Hypothalamus (tissue), 51 donors: ENCODE measurements around the gene FBXO41.
"Not testable (repeated sequence)": the region's sequence is repeated elsewhere in the genome, so short reads cannot be mapped to it uniquely, and the experiment has no call there.

Experiments
- DNase-seq, 51 donors: peaks; one replicate each; lab custom pipeline; 2025; lab: John Stamatoyannopoulos, UW

The FBXO41 gene

DNA sequence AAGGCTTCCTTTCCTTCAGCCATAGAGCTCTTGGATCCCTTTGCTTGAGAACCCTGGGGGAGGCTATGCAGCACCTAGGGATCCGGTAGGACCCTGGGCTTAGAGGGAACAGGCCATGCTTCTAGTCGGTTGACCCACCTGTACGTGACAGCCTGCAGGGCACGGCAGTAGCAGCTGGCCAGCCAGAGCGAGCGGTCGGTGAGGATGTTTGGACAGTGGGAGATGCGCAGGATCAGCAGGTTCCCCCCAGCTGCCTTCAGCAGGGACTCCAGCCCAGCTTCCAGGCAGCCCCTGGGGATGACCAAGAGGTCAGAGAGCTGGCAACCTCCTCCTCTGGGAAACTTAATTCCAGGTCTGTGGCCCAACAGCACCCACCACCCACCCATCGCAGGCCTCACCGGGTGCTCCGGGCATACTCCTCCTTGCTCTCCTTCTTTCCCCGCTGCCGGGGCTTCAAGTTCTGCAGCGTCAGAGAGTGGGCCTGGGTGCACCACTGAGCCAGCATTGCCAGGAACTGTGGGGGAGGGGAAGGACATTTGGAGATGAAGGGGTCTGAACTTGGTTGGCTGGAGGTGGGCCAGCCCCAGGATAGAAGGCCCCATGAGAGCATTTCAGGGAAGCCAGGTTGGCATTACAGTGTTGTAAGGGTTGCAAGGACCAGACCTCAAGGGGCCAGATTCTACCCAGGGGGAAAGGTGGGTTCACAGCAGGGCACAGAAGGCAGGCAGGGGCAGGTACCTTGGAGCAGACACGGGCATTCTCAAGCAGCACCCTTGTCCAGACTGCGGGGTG is 20.5 kb downstream of the FBXO41 start:
- DNase-seq, result no peak

DNA sequence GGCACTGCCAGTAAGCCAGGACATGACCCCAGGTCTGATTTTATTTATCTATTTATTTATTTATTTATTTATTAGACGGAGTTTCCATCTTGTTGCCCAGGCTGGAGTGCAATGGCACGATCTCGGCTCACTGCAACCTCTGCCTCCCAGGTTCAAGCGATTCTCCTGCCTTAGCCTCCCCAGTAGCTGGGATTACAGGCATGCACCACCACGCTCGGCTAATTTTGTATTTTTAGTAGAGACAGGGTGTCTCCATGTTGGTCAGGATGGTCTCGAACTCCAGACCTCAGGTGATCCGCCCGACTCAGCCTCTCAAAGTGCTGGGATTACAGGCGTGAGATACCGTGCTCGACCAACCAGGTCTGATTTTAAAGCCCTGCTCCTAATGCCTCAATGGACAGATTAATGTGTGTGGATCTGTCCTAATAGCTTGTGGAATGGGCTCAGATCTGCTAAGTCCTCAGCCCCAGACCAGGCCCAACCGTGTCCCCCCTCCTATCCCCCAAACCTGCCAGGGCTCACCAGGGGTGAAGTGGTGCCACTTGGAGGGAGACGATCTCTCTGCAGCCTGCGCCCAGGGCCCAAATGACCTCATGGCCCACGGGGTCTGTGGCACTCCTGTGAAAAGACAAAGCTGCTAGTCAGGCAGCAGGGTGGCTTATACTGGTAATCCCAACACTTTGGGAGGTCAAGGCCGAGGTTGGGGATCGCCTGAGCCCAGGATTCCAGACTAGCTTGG is 21.4 kb downstream of the FBXO41 start:
- DNase-seq, result not testable (repeated sequence)

DNA sequence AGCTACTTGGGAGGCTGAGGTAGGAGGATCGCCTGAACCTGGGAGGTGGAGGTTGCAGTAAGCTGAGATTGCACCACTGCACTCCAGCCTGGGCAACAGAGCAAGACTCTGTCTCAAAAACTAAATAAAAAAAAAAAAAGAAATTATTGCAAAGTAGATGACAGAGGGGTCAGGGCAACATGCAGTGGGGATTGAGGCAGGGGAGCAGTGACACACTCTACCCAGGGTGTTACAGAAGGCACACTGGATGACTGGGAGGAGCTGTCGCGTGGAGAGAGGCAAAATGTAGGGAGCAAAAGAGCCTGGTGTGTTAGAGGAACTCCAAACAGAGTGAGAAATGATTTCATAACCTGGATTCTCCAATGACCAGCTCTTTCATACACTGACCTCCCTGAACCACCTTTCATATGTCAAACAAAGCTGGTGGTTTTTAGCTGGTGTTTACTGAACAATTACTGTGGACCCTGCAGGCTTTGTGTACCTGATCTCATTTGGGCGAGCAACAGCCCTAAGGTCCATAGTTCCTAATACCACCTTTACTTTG is 22.1 kb downstream of the FBXO41 start:
- no peak for DNase-seq

DNA sequence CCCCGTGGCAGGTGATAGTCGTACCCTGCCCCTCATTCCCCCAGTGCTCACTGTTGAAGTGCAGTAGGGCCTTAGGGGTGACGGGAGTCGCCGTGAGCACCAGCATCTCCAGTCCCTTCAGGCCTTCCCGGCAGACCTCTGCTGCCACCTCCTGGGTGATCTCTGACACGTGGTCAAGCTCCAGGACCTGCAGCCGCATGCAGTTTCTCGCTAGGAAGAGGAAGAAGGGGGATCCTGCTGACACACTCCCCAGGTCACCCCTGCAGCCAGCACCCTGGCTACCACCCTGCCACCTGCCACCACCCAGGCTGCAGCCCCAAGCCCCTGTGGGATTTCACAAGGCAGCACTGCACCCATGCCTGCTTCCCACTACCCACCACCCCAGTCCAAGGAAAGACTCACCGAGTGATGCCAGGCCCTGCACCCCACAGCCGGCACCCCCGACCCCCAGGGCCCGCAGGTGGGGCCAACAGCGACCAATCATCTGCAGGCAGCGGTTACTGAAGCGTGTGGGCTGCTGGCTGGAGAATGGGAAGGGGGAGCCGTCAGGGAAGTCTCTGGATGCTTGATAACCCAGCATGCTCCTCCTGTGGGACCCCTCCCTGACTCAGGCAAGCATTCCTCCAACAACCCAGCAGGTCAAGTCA is 23.8 kb downstream of the FBXO41 start:
- peak in 13 of 51 donors; percentile 5 to 64 (median 31) for DNase-seq

DNA sequence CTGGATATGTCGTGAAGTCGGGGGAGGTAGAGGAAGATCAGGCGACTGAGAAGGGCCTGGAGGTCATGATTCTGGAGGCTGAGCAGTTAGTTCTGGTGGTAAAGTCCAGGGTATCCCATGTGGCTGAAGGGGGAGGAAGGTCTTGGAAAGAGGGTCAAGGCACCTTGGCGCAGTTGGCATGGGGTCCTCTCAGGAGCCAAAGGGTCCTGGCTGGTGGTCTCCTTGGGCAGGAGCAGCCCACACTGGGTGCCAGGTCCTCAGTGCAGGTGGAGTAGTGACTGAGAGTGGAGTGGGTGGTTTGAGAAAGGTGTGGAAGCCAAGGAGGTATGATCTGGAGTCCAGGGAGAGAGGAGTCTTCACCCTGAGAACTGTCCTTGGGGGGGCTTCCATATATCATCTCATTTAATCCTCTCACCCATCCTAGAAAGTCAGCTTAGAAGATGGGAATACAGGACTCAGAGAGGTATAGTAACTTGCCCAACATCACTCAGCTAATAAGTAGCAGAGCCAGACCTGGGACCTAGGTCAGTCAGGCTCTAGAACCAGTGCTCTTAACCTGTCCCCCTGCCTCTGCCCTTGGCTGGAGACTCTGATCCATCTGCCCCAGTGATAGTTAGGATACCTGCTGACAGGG is 24.5 kb downstream of the FBXO41 start:
- DNase-seq, result no peak

DNA sequence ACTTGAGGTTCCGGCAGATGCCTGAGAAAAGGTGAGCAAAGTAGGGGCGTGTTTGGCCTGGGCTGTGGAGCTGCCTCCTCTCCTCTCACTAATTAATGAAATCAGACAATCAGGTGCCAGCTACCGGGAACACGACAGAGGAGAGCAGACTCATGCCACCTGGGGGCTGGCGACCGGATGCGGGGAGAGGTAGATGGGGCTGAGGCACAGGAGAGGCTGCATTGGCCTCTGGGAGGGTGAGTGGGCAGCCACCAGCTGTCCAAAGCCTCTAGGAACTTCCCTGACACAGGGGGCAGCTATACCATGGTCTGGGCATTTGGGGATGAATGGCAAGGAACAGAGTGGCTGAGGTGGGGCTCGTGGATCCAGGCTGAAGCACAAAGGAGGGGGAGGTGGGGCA is 25.0 kb downstream of the FBXO41 start:
- DNase-seq, result no peak

DNA sequence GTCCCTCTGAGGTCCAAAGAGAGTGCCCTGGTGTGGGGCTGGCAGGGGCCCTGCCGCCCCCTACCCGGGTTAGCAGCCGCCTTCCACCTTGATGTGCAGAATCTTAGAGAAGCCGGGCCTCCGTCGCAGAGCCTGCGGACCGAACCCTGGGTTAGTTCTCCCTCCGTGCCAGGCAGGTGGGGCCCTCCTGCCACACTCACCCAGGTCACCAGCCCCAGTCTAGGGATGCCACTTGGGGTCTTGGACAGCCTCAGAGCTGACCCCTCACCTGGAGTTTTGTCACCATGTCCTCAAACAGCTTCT is 25.4 kb downstream of the FBXO41 start:
- no peak for DNase-seq

DNA sequence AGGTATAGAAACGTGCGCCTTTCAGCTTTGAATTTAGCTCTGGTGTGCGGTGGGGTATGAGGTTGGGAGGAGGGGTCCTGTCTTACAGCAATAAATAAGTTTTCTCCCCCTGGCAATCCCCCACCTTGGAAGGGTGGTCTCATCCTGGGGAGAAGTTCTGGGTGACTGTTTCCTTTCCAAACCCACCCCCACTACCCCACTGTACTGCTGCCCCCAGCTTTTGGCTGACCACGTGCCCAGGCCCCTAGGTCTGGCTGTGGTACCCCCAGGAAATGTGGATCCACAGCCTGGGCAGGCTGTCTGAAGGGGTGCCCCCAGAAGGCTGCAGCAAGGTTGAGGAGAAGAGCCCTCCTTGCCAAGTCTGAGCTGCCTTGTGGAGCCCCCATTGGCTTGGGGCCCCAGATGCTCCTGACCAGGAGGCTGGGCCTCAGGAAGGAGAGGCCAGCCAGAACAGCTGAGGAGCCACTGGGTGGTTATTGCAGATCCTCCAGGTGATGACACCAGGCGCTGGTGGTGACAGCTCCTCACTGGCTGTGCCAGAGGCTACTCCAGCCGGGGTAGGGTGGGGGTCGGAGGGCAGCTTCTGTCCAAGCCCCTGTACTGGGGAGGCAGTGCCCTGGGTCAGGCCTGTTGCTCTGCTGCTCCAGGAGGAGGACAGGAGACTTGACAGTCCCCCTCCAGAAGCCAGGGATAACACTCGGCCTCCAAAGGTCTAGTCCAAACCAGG is 25.9 kb downstream of the FBXO41 start:
- DNase-seq, result no peak

DNA sequence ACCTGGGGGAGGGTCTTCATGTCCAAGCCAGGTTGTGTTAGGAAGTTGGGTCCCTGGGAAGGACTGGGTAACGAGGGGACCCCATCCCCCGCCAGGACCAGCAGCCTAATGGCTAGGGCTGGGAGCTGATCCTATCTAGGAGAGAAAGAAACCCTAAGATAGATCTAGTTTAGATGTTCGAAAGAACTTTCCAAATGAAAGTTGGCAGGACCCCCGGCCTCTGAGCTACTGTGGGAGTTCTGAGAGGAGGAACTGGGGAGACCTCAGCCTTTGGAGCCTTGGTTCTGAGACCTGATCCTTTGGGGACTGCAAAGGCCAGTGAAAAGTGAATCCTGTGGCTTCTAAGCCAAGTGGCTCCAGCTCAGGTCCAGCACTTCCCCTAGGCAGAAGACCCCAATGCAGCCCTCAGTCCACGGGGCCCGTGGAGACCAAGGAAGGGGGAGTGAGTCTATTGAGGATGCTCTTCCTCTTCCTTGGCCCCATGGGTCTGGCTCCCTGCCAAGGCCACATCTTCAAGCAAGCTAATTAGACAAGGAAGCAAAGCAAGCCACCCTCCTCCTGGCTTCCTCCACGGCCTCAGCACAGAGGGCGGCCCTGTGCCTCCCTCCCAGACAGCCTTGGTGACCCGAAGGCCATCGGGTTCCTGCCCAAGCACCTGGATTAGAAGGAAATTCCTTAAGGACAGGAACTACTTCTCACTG is 26.7 kb downstream of the FBXO41 start:
- no peak for DNase-seq

DNA sequence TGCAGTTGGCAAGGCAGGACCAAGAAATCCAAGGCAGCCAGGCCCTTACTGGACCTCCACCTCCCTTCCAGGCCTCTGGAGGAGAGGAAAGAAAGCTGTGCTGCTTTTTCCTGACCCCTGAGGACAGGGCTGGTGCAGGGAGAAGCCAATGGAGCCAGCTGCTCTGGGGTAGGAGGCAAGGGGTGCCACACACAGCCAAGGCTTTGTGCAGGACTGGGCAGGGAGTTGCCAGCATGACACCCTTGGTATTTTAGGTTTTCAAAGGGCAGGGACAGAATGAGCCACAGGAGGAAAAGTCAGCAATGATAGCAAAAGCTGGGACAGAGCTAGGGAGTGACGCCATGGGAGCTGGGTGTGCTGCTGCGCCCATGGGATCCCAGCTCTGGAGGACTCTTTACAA is 27.3 kb downstream of the FBXO41 start:
- no peak for DNase-seq

DNA sequence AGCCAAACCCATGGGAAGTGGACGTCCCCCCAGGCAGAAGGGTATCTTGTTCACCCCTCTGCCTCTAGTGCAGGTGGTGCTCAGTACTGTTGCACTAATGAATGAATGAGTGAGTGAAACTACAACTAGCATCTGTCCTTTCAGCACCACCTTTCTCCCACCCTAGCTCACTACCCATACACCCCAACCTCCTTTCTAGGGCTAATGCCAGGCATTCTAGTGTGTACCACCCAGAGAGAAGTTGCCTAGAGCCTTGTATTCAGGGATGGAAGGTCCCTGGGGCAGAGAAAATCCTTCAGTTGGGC is 27.7 kb downstream of the FBXO41 start:
- DNase-seq, result no peak

DNA sequence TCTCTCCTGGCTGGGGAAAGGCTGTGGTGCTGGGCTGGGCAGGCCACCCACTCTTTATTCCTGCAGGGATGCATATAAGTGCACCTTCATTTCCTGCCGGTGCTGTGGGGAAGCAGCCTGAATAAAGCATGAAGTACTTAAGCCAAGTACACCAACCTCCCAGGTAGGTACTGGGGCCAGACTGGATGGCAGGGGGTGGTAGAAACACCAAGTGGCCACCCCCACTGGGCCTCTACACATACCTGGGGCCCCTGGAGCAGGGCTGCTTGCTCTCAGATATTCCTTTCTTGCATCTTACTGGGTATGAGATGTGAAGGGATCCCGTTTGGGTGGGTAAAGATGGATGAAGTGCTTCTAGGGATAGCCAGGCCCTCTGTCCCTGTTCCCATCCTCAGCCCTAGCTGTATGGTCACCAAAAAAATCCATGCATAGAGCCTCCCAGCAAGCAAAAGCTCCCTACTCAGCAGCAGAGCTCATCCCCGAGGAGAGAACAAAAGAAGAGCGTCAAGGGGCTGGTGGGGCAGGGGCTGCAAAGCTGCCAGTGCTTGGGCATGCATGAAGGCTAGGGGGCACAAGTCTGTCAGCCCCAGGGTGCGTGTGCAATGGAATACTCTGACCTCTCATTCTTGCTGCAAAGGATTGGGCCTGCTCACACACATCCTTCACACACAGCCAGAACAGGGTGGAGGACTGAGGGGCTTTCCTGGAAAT is 28.2 kb downstream of the FBXO41 start:
- DNase-seq, result no peak

DNA sequence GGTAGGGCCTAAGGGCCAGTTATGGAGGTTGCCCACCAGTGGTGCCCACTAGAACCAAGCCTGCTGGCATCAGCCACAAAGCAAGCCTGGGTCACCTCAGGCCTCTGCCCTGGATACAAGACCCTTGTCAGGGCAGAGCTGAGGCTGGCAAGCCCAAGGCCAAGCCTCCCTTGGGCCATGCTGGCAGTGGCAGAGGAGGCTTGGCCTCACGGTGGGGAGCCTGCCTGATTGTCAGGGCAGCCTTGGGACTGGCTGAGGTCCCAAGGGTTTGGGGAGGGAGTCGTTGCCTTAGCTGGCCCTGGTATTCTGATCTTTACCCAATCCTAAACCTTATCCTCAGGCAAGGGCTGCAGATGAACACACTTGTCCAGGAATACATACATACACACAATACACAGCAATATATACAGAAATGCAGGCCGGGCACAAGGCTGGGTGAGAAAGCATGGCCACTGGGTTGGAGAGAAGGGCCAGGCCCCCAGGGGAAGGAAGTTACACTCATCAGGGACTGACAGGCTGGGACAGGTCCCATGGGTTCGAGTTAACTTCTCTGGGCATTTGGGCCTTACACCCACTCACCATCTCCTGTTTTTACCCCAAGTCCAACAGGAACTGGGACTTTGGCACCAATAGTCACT is 29.2 kb downstream of the FBXO41 start:
- no peak for DNase-seq

DNA sequence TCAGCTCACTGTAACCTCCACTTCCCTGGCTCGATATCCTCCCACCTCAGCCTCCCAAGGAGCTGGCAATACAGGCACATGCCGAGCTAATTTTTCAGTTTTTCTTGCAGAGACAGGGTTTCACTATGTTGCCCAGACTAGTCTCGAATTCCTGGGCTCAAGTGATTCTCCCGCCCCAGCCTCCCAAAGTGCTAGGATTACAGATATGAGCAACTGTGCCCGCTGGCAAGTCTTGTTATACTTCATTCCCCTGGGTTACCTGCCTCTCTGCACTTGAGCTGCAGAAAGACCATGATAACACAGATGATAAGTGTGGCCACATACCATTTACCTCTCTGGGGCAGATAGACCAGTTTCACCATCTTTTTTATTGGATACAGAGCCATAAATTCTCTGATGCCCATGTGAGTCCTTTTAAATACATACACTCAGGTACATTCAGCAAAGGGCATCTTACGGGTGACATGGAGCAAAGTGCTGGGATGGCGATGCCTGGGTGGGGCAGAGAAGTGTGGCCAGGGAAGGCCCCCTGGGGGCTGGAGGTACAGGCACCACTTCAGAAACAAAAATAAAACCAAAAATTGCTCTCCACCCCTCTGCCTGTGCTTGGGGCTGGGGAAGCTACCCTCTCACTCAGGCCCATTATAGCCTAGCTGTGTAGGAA is 29.8 kb downstream of the FBXO41 start:
- no peak for DNase-seq

DNA sequence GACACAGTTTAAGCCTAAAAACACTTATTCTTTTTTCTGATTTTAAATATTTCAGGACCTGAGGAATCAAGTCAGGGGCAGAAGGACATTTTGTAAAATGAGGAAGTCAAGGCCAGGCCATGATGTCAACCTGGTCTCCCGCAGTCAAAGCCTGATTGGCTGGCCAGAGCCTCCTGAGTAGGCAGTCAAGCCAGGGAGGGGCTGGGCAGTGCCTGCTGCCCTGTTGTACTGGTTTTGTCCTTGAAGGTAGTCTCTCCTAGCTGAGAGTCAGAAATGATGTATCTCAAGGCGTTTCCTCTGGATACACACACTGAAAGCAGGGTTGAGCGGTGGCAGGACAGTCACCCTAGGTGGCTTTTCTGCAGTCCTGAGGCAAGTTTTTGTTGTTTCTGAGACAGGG is 30.4 kb downstream of the FBXO41 start:
- no peak for DNase-seq

DNA sequence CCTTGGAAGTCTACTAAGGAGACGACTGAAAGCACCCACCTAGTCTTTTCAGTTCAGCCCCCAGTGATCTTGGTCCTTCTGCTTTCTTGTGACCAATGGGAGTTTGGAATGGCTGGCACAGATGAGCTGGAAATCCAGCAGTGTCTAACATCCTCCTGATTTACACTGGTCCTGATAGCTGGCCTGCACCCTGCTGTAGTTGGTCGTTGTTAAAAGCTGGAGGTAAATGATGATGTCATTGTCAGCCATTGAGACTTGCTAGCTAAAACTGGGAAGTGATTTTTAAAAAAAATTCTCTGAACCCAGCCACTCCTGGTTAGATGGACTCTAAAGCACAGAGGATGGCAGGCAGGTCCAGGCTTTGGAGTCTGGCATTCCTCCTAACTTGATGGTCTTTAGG is 30.9 kb downstream of the FBXO41 start:
- DNase-seq, result no peak

DNA sequence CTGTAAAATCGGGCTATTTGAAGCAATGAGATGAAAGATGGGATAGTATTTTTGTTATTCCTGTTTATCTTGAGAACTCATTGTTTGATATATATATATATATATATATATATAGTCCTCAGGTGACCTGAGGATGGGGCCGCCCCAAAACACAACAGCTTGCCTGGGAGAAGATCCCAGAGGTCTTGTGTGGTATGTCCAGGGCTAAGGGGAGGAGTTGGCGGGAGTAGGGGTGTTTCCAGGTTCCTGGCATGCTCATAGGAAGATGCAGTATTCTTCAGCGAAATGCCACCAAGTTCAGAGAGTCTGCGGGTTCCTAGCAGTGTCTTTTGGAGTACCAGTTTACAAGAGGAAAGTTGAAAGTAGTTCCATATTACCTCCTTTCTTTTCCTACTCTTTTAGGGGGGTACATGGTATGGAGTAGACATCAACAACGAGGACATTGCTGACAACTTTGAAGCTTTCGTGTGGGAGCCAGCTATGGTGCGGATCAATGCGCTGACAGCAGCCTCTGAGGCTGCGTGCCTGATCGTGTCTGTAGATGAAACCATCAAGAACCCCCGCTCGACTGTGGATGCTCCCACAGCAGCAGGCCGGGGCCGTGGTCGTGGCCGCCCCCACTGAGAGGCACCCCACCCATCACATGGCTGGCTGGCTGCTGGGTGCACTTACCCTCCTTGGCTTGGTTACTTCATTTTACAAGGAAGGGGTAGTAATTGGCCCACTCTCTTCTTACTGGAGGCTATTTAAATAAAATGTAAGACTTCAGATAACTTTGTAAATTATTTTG is 31.8 kb downstream of the FBXO41 start:
- no peak for DNase-seq
